Vagina (tissue), 2 donors: ENCODE data around the gene PRR20E. TPM values are rescaled to one million over a fixed set of nuclear protein-coding genes. Genes with fewer than 3 reads are reported as not detected.
"Not testable (repeated sequence)": the region's sequence is repeated elsewhere in the genome, so short reads cannot be mapped to it uniquely, and the experiment has no call there.

Experiments used
- DNase-seq, 2 donors: peaks; one replicate each; pipeline ENCODE4 v3.0.0-alpha.2; 2017; ENCODE audit errors: extremely low spot score in 2 of 2
- H3K27ac ChIP-seq: fragments of 200-600 bp; sonication (generic); one replicate; pipeline ENCODE4 v1.5.1; 2019
- H3K27me3 ChIP-seq: fragments of 200-600 bp; sonication (generic); one replicate; pipeline ENCODE4 v1.5.1; 2019
- H3K36me3 ChIP-seq, 2 donors: fragments of 200-600 bp; sonication (generic); one replicate each; pipeline ENCODE4 v1.5.1; 2017 to 2019
- H3K4me1 ChIP-seq: fragments of 200-600 bp; sonication (generic); one replicate; pipeline ENCODE4 v1.5.1; 2019
- H3K4me3 ChIP-seq, 2 donors: fragments of 200-600 bp; sonication (generic); 1 replicate in 1 of 2; 2 replicates in 1 of 2; pipeline ENCODE4 v1.5.1; 2016 to 2019
- H3K9me3 ChIP-seq: fragments of 200-600 bp; sonication (generic); one replicate; pipeline ENCODE4 v1.5.1; 2019
- CTCF ChIP-seq, 3 experiments: fragments of 450-650 bp in 2 of 3; fragments of 200-600 bp in 1 of 3; sonication (generic) in 1 of 3; IDR thresholded peaks; one replicate each; pipeline ENCODE4 v1.5.1; 2017 to 2019; ENCODE audit warnings: antibody characterized with exemption in 3 of 3, mild to moderate bottlenecking in 2 of 3, moderate library complexity in 2 of 3
- POLR2A ChIP-seq, 2 donors: fragments of 450-650 bp; IDR thresholded peaks; one replicate each; pipeline ENCODE4 v1.6.1; 2017; ENCODE audit warnings: antibody characterized with exemption in 2 of 2, mild to moderate bottlenecking in 2 of 2, moderate library complexity in 2 of 2
- POLR2AphosphoS5 ChIP-seq, 2 donors: sonication (generic); formaldehyde crosslinking; IDR thresholded peaks; one replicate each; pipeline ENCODE4 v1.9.0; 2017; ENCODE audit warnings: antibody characterized with exemption in 2 of 2, mild to moderate bottlenecking in 2 of 2, low read depth in 1 of 2; ENCODE audit not compliant: insufficient read depth in 1 of 2
- intact Hi-C: fragments of 100-400 bp; cut with DNase I; formaldehyde crosslinking; loops from one replicate; pipeline ENCODE4 v1.15.1; 2023
- total RNA-seq: library from RNA; depleted of rRNA; stranded (reverse); fragments of >200 nt; gene quantifications from one replicate; pipeline ENCODE4 v1.2.3, GENCODE V29; 2016

The PRR20E gene
- total RNA-seq: not detected

- H3K4me3 ChIP-seq, H3K9me3 ChIP-seq, H3K36me3 ChIP-seq, intact Hi-C loops, DNase-seq, H3K4me1 ChIP-seq, H3K27me3 ChIP-seq, H3K27ac ChIP-seq: not testable (repeated sequence)
Measured at GRCh38 chr13:57166897-57167296, at the start of gene PRR20E. Gene PRR20E (plus strand): TSS chr13:57167197. CDS start chr13:57167584, 387 bp downstream.

DNA sequence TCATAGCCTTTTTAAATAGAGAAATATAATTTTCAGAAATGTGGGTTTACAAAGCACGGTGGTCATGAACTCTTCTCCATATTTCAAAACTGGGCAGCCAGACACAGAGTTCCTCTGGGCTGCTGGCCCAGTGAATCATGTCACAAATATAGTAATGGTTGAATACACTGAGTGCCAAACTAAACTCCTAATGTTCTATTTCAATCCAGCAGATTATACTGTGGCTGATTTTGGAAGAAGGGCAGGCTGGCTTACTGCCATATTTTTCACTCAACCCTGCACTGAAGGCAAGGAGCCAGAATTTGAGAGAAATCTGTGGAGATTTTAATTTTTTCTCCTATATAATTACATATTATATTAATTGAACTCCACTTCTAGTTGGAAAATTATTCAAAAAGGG is 43.3 kb upstream of the PRR20E start:
- Histone ChIP-seq H3K9me3 (no peaks in the 10 kb centered on the region), H3K27ac (no peak overlapping the region), H3K36me3 (no peaks in the 10 kb centered on the region), H3K4me1 (no peaks in the 10 kb centered on the region), H3K27me3 (no peaks in the 10 kb centered on the region), H3K4me3 (no peak overlapping the region)
- no peak for DNase-seq
- no peak for TF ChIP-seq POLR2A (IDR thresholded peaks at IDR 0.05)
- TF ChIP-seq POLR2AphosphoS5 (IDR thresholded peaks at IDR 0.05; ENCODE audit: insufficient read depth in 1 of 2, low read depth in 1 of 2): no peak
- TF ChIP-seq CTCF (IDR thresholded peaks at IDR 0.05): no peak
- intact Hi-C loops: no loop called here

DNA sequence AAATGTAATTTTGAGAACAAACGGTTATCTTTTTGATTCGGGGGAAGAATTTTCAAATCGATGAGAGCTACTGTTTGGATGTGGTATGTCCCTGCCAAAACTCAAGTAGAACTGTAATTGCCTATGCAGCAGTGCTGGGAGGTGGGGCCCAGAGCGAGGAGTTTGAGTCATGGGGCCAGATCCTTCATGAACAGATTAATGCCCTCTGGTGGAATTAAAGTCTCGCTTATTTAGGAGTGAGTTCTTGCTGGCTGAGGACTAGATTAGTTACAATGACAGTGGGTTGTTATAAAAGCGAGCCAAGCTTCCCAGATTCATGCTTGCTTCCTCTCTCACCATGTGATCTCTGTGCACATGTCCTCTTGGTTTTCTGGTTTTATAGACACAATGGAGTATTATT is 38.1 kb upstream of the PRR20E start:
- no peak overlapping the region for H3K4me3 ChIP-seq
- no peaks in the 10 kb centered on the region for H3K9me3 ChIP-seq
- intact Hi-C loops: no loop called here
- DNase-seq: no peak
- no peaks in the 10 kb centered on the region for H3K36me3 ChIP-seq
- H3K4me1 ChIP-seq: no peaks in the 10 kb centered on the region
- no peak overlapping the region for H3K27ac ChIP-seq
- TF ChIP-seq POLR2A (IDR thresholded peaks at IDR 0.05) (no peak), CTCF (IDR thresholded peaks at IDR 0.05) (no peak), POLR2AphosphoS5 (IDR thresholded peaks at IDR 0.05; ENCODE audit: insufficient read depth in 1 of 2, low read depth in 1 of 2) (no peak)
- no peaks in the 10 kb centered on the region for H3K27me3 ChIP-seq

DNA sequence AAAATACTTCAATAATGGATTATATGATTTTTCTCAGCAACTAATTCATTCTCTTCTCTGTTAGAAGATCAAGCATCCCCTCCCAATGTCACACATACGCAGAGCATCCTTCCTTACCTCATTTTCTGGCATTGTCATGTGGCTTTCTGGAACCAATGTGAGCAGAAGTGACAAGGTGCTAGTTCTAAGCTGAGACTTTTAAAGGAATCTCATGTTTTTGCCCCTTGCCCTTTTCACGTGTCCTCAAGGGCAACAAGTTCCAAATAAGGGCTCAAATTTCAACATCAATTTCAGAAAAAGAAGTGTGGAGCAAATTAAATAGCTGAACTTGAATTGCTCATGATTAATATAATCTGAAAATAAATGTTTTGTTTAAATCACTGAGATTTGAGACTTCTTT is 30.9 kb upstream of the PRR20E start:
- Histone ChIP-seq H3K36me3 (no peaks in the 10 kb centered on the region), H3K9me3 (no peaks in the 10 kb centered on the region), H3K27ac (no peak overlapping the region), H3K4me3 (no peak overlapping the region), H3K27me3 (no peaks in the 10 kb centered on the region), H3K4me1 (no peaks in the 10 kb centered on the region)
- DNase-seq: no peak
- TF ChIP-seq CTCF (IDR thresholded peaks at IDR 0.05): no peak
- intact Hi-C loops: no loop called here

GRCh38 chr13:57137585-57137984 is 29.4 kb upstream of the PRR20E start:
- H3K27me3 ChIP-seq: no peaks in the 10 kb centered on the region
- TF ChIP-seq CTCF (IDR thresholded peaks at IDR 0.05) (no peak), POLR2AphosphoS5 (IDR thresholded peaks at IDR 0.05; ENCODE audit: insufficient read depth in 1 of 2, low read depth in 1 of 2) (no peak)
- H3K27ac ChIP-seq: no peak overlapping the region
- DNase-seq: no peak
- H3K4me3 ChIP-seq: no peak overlapping the region
- H3K9me3 ChIP-seq: no peaks in the 10 kb centered on the region
- intact Hi-C loops: no loop called here
- H3K4me1 ChIP-seq: no peaks in the 10 kb centered on the region
- H3K36me3 ChIP-seq: no peaks in the 10 kb centered on the region

GRCh38 chr13:57138988-57139387 is 28.0 kb upstream of the PRR20E start:
- no peak overlapping the region for H3K27ac ChIP-seq
- H3K9me3 ChIP-seq: no peaks in the 10 kb centered on the region
- H3K36me3 ChIP-seq: no peaks in the 10 kb centered on the region
- intact Hi-C loops: no loop called here
- no peak overlapping the region for H3K4me3 ChIP-seq
- H3K4me1 ChIP-seq: no peaks in the 10 kb centered on the region
- no peak for TF ChIP-seq CTCF (IDR thresholded peaks at IDR 0.05)
- no peak for TF ChIP-seq POLR2AphosphoS5 (IDR thresholded peaks at IDR 0.05; ENCODE audit: insufficient read depth in 1 of 2, low read depth in 1 of 2)
- no peak for TF ChIP-seq POLR2A (IDR thresholded peaks at IDR 0.05)
- no peaks in the 10 kb centered on the region for H3K27me3 ChIP-seq
- DNase-seq: no peak

GRCh38 chr13:57139781-57140180 is 27.2 kb upstream of the PRR20E start:
- H3K27ac ChIP-seq, H3K4me3 ChIP-seq, DNase-seq, H3K4me1 ChIP-seq, H3K27me3 ChIP-seq, intact Hi-C loops, H3K36me3 ChIP-seq, H3K9me3 ChIP-seq: not testable (repeated sequence)

DNA sequence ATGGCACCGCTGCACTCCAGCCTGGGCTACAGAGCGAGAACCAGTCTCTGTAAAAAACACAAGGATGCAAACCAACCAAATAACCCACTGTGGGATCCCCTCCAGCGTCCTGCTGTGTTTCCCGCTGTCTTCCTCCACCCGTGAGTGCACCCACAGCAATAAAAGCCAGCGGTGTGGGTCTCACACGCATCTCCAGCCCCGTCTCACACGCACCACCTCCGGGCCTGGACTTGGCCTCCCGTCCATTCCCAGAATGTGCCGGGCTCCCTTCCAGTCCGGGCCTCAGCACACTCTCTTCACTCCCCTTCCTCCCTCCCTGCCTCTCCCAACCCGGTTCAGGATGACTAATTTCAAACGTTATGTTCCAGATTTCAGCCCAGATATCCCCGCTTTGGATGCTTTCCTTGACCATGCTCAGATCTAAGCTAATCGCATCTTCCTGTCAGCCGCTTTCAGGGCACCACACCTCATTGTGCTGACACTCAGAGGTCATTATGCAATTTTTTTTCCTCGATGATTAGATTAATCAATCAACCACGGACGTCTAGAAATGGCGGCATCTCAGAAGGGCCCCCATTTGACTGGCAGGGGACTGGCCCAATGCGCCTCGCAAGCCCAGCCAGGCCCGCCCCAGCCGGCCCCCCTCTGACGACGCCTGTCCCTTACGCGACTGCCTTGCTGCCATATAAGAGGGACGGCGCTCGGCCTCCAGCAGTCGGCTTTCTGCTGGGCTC is 26.6 kb upstream of the PRR20E start, which contains the start of gene PRR20A:
Gene PRR20A, plus strand, starts transcription at position 684 of the 734 bp plus-strand sequence. CDS start 387 bp downstream, outside the sequence.
- intact Hi-C loops, H3K27ac ChIP-seq, H3K9me3 ChIP-seq, H3K4me3 ChIP-seq, DNase-seq, H3K27me3 ChIP-seq, H3K4me1 ChIP-seq, H3K36me3 ChIP-seq: not testable (repeated sequence)
